Panc1 (cell line): Measurements from ENCODE around the gene MYB.

Experiments used
- POLR2AphosphoS5 ChIP-seq: IDR thresholded peaks from 2 replicates; pipeline ENCODE4 v1.6.1; 2012; ENCODE audit warnings: mild to moderate bottlenecking, low read depth, low read length, moderate library complexity
- TF ChIP-seq, protein P1 (sequence below): fragments of 450-650 bp; IDR thresholded peaks from 2 replicates; pipeline ENCODE4 v1.5.1; 2017; ENCODE audit warnings: mild to moderate bottlenecking

DNA sequence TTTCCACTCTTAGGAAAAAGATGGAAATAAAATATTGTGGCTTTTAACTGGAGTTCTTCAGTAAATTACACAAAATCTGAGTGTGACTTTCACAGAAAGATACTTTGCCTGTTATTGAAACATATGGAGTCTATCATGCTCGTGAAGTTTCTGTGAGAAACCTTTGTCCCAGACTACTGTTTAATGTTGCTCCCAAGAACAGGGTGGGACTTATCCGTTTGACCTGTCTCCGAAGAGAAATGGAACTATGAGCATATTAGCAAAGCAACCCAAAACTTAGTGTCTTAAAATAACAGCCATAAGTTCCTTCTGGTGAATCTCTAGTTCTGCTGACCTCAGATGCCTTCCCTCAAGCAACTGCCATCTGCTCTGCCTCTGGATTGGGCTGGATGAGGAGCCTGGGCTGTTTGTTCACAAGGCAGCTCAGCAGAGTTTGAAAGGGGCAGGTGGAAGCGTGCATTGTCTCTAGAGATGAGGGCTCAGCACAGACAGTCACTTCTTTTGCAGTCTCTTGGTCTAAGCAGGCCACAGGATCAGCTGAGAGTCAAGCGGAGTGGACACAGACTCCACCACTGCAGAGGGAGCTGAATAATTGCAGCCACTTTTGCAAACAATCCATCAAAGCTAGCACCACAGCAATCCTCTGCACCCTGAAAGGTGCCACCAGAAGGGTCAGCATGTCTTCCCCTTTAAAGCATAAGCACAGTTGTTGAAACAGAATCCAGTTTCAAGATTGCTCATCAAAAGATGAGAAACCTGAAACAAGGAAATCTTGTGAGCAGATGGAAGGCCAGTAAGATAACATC is 52.8 kb downstream of the MYB start:
- TF ChIP-seq, protein P1, sequence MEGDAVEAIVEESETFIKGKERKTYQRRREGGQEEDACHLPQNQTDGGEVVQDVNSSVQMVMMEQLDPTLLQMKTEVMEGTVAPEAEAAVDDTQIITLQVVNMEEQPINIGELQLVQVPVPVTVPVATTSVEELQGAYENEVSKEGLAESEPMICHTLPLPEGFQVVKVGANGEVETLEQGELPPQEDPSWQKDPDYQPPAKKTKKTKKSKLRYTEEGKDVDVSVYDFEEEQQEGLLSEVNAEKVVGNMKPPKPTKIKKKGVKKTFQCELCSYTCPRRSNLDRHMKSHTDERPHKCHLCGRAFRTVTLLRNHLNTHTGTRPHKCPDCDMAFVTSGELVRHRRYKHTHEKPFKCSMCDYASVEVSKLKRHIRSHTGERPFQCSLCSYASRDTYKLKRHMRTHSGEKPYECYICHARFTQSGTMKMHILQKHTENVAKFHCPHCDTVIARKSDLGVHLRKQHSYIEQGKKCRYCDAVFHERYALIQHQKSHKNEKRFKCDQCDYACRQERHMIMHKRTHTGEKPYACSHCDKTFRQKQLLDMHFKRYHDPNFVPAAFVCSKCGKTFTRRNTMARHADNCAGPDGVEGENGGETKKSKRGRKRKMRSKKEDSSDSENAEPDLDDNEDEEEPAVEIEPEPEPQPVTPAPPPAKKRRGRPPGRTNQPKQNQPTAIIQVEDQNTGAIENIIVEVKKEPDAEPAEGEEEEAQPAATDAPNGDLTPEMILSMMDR: no peak
- no peak for TF ChIP-seq POLR2AphosphoS5
